GM15510 (cell line): ENCODE results near the gene VEZT.

Source experiments
- POLR2A ChIP-seq: IDR thresholded peaks from 3 replicates; pipeline ENCODE4 v1.6.1; 2011; ENCODE audit warnings: borderline replicate concordance; ENCODE audit not compliant: insufficient read length; ENCODE audit errors: extremely low read depth

VEZT gene

DNA sequence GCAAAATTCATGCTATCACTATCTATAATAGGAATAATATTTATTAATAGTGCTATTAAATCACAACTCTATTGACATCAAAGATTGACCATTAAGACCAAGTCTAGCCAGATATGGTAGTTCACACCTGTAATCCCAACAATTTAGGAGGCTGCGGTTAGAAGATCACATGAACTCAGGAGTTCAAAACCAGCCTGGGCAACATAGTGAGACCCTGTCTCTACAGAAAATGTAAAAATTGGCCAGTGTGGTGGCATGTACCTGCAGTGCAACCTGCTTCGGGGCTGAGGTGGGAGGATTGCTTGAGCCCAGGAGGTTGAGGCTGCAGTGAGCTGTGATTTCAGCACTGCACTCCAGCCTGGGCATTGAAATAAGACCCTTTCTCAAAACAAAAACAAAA, 11.0 kb downstream of the VEZT start:
- no peak for TF ChIP-seq POLR2A

DNA sequence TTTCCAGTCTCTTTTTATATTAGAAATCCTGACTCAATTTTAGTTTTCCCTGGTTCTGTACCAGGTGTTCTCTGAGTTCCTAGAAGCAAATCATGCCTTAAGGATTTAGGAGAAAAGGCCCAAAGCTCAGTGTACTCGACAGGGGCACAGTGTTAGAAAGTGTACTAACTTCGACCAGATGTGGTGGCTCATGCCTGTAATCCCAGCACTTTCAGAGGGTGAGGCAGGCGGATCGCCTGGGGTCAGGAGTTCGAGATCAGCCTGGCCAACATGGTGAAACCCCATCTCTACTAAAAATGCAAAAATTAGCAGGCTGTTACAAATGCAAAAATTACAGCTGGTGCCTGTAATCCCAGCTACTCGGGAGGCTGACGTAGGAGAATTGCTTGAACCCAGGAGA, 12.0 kb downstream of the VEZT start:
- TF ChIP-seq POLR2A = no peak

DNA sequence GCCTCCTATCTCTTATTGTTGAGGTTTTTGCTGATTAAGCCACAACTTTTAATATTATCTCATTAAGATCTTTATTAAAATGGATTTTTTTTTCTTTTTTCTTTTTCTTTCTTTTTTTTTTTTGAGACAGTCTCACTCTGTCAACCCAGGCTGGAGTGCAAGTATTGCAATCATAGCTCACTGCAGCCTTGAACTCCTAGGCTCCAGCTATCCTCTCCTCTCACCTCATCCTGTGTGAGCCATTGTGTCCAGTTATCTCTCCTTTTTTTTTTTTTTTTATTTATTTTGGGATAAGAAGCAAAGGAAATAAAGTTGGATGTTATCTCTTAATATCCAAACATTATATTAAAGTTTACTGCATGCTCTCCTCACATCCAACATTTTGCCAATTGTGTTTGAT, 12.7 kb downstream of the VEZT start:
- TF ChIP-seq POLR2A = no peak

DNA sequence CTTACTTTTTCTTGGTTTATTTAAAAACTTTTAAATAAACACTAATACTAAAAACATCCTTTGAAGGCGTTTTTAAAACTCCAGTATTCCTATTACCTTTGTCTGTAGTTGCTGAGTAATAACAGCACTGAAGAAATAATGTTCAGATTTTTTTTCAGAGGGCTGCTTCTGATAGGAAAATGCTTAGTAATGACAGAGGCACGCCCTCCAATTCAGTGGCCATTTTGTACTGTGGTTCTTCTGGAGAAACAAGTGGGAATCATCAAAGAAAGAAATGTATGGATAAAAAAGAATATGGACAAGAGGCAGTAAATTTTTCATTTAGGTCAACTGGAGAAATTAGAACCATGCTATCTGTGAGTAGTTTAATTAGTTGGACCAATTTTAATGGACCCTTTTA, 13.6 kb downstream of the VEZT start:
- TF ChIP-seq POLR2A = no peak

DNA sequence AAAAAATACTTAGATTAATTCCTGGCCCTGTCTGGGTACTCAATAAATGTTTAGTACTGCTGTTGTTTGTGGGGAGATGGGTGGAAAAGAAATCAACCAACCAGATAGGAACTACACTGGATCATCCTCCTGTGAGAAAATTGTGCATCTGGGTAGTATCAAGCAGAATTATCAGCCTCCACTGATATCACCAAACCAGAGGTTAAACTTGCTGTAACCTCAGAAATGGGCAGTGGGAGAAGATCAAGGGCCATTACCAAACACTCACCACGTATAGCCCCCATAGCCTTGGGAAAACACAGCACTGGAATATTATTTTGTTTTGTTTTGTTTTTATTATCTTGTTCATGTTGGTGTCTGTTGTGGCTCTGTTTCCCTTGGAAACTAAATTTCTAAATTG, 19.7 kb downstream of the VEZT start:
- no peak for TF ChIP-seq POLR2A

DNA sequence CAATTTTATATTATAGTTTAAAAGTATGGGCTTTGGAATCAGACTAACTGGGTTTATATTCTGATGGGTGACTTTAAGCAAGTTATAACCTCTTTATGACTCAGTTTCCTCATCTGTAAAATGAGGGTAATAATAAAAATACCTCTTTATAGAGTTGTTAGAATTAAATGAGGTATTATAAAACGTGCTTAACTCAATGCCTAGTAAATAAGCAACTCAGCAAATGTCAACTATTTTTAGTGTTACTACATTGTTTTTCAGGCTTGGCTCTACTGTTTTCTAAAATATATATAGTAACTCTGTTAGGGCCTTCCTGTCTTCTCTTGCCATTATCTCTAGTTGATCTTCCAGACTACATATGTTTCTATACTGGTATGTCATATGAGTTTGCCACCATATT, 20.5 kb downstream of the VEZT start:
- TF ChIP-seq POLR2A = no peak

DNA sequence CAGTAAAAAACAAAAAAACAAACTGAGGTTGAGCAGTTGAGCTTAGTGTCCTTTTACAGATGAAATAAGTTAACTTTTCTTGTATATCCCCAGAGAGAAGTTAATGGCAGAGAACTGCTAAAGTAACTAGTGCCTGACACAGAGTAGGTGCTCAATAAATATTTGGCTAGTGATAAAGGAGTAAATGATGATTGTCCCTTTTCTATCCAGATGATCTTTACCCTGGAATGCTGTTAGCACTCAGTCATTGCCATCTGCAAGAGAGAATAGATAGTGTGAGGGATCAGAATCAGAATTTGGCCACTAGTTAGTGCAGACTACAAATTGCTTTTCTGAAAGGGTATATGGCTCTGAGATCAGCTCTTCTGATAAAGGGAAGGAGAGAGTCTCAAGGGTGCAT, 21.6 kb downstream of the VEZT start:
- TF ChIP-seq POLR2A = no peak

DNA sequence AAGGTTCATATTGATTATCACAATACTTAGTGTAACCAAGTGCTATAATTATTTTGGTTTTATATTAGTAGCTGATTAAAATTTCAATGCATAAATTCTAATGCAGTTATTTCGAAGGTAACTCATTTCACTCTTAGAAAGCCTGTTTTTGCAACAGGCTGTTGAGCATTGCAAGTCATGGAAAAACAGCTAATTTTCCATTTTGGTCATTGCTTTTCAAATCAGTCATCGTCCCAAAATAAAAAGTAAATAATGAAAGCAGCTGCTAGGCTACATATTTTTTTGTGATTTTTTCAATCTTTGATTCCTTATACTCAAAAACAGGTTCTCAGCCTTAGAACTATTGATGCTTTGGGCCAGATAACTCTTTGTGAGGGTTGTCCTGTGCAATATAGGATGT, 22.9 kb downstream of the VEZT start:
- TF ChIP-seq POLR2A = no peak

DNA sequence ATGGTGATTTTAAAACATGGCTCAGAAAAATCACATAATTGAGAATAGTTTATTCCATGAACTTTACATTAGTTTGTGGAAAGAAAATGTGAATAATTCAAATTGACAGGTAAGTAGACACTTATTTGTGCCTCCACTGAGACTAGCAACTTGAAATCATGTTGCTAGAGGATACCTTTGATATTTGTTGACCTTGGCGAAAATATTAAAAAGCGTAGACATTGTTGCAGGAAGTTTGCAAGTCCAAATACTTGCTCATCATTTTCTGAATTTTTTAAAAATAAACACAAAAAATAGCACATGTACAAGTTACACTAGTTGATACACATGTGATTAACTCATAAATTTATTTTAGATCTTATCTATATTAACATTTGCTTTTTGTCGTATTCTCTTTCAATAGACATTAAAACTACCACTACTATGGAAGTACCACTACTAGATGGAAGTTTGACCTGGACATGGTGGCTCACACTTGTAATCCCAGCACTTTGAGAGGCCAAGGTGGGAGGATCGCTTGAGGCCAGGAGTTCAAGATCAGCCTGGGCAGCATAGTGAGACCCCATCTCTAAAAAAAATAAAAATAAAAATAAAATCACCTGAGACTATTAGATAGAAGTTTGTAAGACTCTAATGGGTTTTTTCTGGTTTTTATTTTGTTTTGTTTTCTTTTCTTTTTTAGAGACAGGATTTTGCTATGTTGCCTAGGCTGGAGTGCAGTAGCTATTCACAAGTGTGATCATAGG, 24.3 kb downstream of the VEZT start:
- TF ChIP-seq POLR2A = no peak

DNA sequence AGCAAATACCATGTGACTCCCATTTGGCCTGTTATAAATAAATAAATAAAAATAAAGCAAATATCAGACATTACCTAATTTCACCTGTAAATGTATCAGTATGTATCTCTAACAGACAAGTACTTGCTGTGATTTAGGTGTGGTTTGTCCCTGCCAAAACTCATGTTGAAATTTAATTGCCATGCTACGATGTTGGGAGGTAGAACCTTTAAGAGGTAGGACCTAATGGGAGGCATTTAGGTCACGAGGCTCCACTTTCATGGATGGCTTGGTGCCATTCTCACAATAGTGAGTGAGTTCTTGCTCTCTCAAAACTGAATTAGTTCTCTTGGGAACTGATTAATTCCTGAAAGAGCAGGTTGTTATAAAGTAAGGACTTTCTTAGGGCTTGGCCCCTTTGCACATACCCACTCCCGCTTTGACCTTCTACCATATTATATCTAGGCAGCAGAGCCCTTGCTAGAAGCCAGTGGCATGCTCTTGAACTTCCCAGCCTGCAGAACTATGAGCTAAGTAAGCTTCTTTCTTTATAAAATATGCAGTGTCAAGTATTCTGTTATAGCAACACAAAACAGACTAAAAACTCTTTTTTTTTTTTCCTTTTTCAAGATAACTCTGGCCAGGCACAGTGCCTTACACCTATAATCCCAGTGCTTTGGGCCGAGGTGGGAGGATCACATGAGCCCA, 26.0 kb downstream of the VEZT start:
- TF ChIP-seq POLR2A = no peak

DNA sequence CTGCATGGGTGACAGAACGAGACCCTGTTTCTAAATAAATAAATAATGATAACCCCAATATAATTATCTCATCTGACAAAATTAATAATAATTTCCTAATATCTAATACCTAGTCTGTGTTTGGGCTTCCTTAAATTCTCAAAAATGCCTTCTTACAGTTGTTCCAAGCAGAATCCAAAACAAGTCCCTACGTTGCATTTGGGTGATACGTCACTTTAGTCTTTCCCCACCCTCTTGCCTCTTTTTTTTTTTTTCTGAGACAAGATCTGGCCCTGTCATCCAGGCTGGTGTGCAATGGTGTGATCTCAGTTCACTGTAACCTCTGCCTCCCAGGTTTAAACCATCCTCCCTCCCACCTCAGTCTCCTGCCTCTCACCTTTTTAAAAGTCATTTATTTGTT, 26.7 kb downstream of the VEZT start:
- TF ChIP-seq POLR2A = no peak

DNA sequence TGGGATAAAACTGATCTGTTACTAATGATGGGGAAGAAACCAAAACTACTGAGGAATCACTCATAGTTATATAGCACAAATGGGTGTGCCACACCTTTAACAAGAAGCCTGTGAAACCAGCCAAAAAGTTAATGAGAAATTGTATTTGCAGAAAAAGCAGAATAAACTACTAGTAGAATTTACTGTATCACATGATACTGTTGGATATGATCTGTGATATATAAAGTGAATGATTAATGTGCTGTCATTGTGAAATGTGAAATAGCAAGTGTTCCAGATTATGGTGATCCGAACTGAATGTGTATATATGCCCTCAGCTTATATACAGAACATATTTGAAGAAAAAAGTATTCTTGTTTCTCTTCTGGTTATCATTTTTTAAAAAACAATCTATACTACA, 30.5 kb downstream of the VEZT start:
- TF ChIP-seq POLR2A = no peak

DNA sequence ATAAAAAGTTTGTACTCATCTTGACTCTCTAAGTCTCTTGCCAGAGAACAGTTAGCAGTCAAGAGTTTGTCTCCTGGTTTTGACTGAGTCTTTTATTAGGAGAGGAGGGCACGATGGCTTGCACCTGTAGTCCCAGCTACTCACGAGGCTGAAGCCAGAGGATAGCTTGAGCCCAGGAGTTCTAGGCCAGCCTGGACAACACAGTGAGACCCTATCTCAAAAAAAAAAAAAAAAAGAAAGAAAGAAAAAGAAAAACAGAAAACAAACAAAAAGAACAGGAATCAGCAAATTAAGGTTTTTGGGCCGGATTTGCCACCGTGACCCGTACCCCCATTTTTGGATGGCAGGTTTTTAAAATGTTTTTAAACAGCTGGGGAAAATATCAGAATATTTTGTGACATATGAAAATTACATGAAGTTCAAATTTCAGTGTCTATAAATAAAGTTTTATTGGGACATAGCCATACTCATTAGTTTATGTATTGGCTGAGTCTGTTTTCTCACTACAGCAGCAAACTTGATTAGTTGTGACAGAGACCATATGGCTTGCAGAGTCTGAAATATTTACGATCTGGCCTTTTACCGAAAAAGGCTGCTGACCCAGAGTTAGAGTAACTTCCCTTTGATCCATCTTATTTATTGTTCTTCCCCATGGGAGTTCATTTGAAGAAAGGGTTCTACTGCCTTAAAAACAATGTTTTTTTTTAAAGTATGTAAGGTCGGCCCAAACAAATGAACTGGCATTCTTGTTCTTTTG, 31.2 kb downstream of the VEZT start:
- no peak for TF ChIP-seq POLR2A

DNA sequence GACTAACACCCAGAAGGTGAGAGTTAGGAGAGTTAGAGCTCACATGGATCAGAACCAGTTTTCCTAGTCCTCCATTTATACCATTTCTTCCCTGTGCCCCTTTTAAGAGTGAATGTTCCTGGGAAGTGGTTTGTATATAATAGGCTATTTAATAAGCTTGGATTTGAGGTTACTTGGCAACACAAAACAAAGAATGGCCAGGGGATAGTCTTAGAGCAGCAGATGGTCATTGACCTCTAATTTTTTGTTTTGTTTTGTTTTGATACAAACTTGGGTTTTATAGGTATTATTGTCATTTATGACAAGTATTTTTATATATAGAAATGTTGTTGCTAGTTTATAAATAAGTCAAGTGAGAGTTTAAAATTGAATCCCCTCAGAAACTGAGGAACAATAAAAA, 35.8 kb downstream of the VEZT start:
- TF ChIP-seq POLR2A = no peak

DNA sequence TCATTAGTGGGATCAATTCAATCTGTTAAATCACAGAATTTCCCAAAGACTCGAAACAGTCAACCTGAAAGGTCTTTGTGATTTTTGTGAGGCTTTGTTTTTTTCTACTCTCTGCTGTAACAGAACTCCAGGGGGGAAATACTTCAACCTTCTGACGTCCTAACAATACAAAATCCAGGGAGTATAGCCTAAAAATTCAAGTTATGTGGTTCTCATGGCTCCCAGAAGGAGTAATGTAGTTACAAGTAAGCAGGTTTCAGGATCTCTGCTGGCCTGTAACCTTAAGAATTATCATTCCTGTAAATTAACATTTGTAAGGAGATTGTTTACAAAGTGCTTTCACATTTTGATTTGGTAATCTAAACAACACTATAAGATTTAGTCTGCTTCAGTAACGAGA, 39.9 kb downstream of the VEZT start:
- TF ChIP-seq POLR2A = no peak

DNA sequence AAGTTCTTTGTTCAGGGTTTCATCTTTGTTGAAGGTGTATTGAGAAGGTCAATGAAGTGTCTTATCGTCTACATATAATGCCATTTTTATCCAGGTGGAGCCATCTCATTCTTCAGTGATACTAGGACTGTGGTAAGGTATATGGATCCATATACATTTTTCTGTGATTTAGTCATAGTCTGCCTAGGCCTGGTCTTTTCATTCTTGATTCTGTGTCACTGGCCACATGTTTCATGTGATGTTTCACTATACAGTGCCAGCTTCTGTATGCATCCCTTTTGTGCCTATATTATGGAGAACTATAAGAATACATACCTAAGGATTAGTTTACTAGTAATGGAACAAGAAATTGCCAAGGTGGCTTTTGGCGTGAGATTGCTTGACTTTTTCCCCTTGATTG, 40.5 kb downstream of the VEZT start:
- TF ChIP-seq POLR2A = no peak

DNA sequence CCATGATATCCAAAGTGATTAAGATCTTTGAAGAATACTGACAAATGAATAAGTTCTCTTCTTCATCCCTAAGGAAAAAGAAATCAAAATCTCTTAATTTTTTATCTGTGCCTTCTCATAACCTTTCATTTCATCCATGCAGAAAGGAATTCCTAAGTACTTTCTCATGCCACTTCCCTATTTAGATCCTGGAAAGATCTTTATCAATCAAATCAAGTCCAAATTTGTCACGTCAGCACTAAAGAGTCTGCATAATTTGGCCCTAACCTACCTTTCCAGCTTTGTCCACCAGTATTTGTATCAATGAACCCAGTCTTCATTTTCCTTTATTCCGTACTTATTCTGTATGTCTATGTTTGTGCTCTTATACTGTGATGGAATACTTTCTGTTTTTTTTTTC, 41.2 kb downstream of the VEZT start:
- no peak for TF ChIP-seq POLR2A

DNA sequence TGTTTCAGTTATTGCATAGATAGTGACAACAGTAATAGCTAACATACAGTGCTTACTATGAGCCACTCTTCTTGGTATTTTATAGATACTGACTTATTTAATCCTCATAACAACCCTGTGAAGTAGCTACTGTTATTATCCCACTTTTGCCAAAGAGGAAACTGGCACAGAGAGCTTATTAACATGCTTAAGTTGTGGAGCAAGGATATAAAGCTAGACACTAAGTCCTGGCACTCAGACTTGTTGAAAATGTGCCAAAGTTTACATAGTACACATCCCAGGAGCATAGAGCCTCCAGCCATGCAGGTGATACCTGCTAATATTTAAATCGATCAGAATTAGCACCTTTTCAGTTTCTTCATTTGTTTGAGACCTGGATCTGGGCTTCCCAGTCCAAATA, 41.8 kb downstream of the VEZT start:
- no peak for TF ChIP-seq POLR2A
